Left colon (tissue), 2 donors: Measurements from ENCODE around the gene PPY. TPM values are rescaled to one million over a fixed set of nuclear protein-coding genes. Genes with fewer than 3 reads are reported as not detected.

Experiments used
- ATAC-seq: fragments of 200-7000 bp; cut with Tn5 transposase; one replicate; pipeline ENCODE4 v1.9.1; 2020; ENCODE audit warnings: mild to moderate bottlenecking, moderate library complexity
- DNase-seq, 2 donors: peaks; one replicate each; pipeline ENCODE4 v3.0.0-alpha.2; 2020
- intact Hi-C, 2 donors: fragments of 100-400 bp; cut with DNase I in 1 of 2; cut with micrococcal nuclease in 1 of 2; formaldehyde crosslinking; loops; one replicate each; pipeline versions ENCODE4 v1.11.2 to v1.14.0; 2022; cut with DNase I, micrococcal nuclease
- total RNA-seq, 2 donors: library from RNA; stranded (reverse); fragmentation: NEBNext Ultra II Directional; extraction: Animal tissue kit (Norgen Biotek cat#: 25700); gene quantifications; one replicate each; pipeline ENCODE4 v1.2.1, GENCODE V29; 2021
- donor health status: DM: no; HTN: no; CAD: no.
- donor health status: DM: yes; HTN: yes; CAD: no.

Gene PPY
- total RNA-seq, 2 donors from 2014 or later, result 2.0 TPM; not detected in 1

GRCh38 chr17:43891851-43892646 lies 50.2 kb downstream of the PPY start:
- intact Hi-C loops, result no loop called here
- ATAC-seq (no peak), DNase-seq (no peak)

Other genes starting within 250 kb of the PPY start
- not detected for gene SOST, start 183.7 kb downstream of the PPY start, total RNA-seq
- gene DUSP3, start 163.5 kb downstream of the PPY start, total RNA-seq, result 10 to 100 TPM; 47.3 to 85.2 TPM
- not detected for gene CFAP97D1, start 162.0 kb downstream of the PPY start, total RNA-seq
- gene MPP3, start 109.3 kb downstream of the PPY start, total RNA-seq, result 1 to 10 TPM; 3.7 to 4.0 TPM
- gene CD300LG, start 95.3 kb downstream of the PPY start, total RNA-seq, result under 1 TPM; 0.27 to 0.87 TPM
- gene MPP2, start 34.9 kb downstream of the PPY start, total RNA-seq, result 1 to 10 TPM in 1 of 2 donors, under 1 TPM in 1; 0.49 to 2.6 TPM
- 10 to 100 TPM; 61.2 to 79.7 TPM for gene PYY, start 11.5 kb upstream of the PPY start, total RNA-seq
- gene NAGS, start 62.1 kb upstream of the PPY start, total RNA-seq, result 10 to 100 TPM in 1 of 2 donors, 1 to 10 TPM in 1; 9.2 to 13.8 TPM
- gene TMEM101, start 72.5 kb upstream of the PPY start, total RNA-seq, result 10 to 100 TPM; 25.9 to 30.4 TPM
- gene LSM12, start 124.2 kb upstream of the PPY start, total RNA-seq, result 10 to 100 TPM; 43.4 to 59.7 TPM
- gene G6PC3, start 128.3 kb upstream of the PPY start, total RNA-seq, result 10 to 100 TPM; 31.2 to 38.2 TPM
- gene HDAC5, start 181.2 kb upstream of the PPY start, total RNA-seq, result 10 to 100 TPM; 13.8 to 42.8 TPM
- gene HROB, start 199.5 kb upstream of the PPY start, total RNA-seq, result 1 to 10 TPM in 1 of 2 donors, under 1 TPM in 1; 0.78 to 3.6 TPM
- gene ASB16, start 228.2 kb upstream of the PPY start, total RNA-seq, result under 1 TPM in 1 of 2 donors, not detected in 1; 0.56 TPM
- 10 to 100 TPM; 44.8 to 51.8 TPM for gene TMUB2, start 244.5 kb upstream of the PPY start, total RNA-seq